Measurements from ENCODE around the gene TAOK3. TPM values are rescaled to one million over a fixed set of nuclear protein-coding genes. Genes with fewer than 3 reads are reported as not detected.

TAOK3 gene
- total and polyA plus RNA-seq, 12 donors, result 8.4 to 29.8 (median 21.2) TPM

GRCh38 chr12:118318744-118319143 is 54.0 kb downstream of the TAOK3 start:
- Histone ChIP-seq H3K36me3 (no peaks in the 10 kb centered on the region), H3K27me3 (no peaks in the 10 kb centered on the region), H3K4me3 (no peak overlapping the region), H3K27ac (no peak overlapping the region), H3K9me3 (peaks cover 0 to 6% (median 0%) of the 10 kb centered on the region in 11 donors), H3K4me1 (peaks cover 0 to 17% (median 0%) of the 10 kb centered on the region in 9 donors)
- WGBS, 2 donors, result 95 to 100% methylated on average over 1 of the region's 1 CpG
- TF ChIP-seq CTCF (IDR thresholded peaks at IDR 0.05), result no peak
- DNase-seq (no peak), ATAC-seq (no peak)
- intact Hi-C loops (cut with DNase I), result no loop called here

- ATAC-seq, result no peak
- Histone ChIP-seq H3K27ac (no peak overlapping the region), H3K27me3 (no peaks in the 10 kb centered on the region), H3K4me3 (no peak overlapping the region), H3K4me1 (peaks cover 0 to 20% (median 3%) of the 10 kb centered on the region in 9 donors), H3K36me3 (no peaks in the 10 kb centered on the region), H3K9me3 (peaks cover 0 to 6% (median 0%) of the 10 kb centered on the region in 11 donors)
- TF ChIP-seq CTCF (IDR thresholded peaks at IDR 0.05), result no peak
- intact Hi-C loops (cut with DNase I), result no loop called here
- DNase-seq, result no peak
- 93 to 100% methylated on average over 1 of the region's 1 CpG for WGBS, 2 donors
Observed at GRCh38 chr12:118317729-118318128, 55.0 kb downstream of the TAOK3 start.

DNA sequence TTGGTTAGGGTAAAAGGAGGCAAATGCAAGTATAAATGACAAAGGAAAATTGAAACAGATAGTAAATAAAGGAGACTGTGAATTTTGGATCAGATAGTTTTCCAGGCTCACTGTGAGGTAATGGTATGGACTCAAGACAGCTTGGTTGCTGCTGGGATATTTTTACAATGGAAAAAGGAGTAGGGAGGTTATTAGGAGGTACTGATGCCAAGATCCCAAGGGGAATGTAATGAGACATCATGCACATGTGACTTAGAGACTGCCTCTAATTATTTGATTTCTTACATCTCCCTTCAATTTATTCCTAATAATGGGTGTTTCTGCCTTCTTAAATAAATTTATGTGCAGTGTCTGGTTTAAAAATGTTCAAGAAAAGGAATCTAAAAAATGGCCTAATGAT is 56.9 kb downstream of the TAOK3 start:
- intact Hi-C loops (cut with DNase I), result no loop called here
- no peak for ATAC-seq

GRCh38 chr12:118312578-118312977 is 60.1 kb downstream of the TAOK3 start:
- no peak for DNase-seq
- H3K36me3 ChIP-seq, result no peaks in the 10 kb centered on the region
- WGBS, 2 donors, result 49 to 61% methylated on average over 1 of the region's 1 CpG
- peaks cover 0 to 38% (median 14%) of the 10 kb centered on the region in 9 donors for H3K4me1 ChIP-seq
- ATAC-seq, result peak in 1 of 8 donors; percentile 28
- no peaks in the 10 kb centered on the region for H3K9me3 ChIP-seq
- no peaks in the 10 kb centered on the region for H3K27me3 ChIP-seq
- TF ChIP-seq CTCF (IDR thresholded peaks at IDR 0.05), result no peak
- H3K4me3 ChIP-seq, result no peak overlapping the region
- peak overlapping the region in 1 of 10 donors; percentile 13 for H3K27ac ChIP-seq
- intact Hi-C loops (cut with DNase I), result loop anchor here in 1 of 10 donors (5.0 kb wide), 1 partner anchor 1045 kb away; no protein-coding TSS in a partner anchor

More for the DNA sequence above, 56.9 kb downstream of the TAOK3 start:
- no peak overlapping the region for H3K27ac ChIP-seq
- TF ChIP-seq CTCF (IDR thresholded peaks at IDR 0.05), result no peak
- no peak overlapping the region for H3K4me3 ChIP-seq
- H3K4me1 ChIP-seq, result peaks cover 0 to 34% (median 11%) of the 10 kb centered on the region in 9 donors
- H3K9me3 ChIP-seq, result peaks cover 0 to 6% (median 0%) of the 10 kb centered on the region in 11 donors
- H3K27me3 ChIP-seq, result no peaks in the 10 kb centered on the region
- DNase-seq, result no peak
- no peaks in the 10 kb centered on the region for H3K36me3 ChIP-seq
